DND-41 (cell line): ENCODE results near the gene ARF1.

ENCODE experiments used
- ATAC-seq: fragments of 200-7000 bp; cut with Tn5 transposase; 3 replicates; pipeline ENCODE4 v1.9.1; 2021; ENCODE audit warnings: low read depth; ENCODE audit not compliant: insufficient read depth
- DNase-seq: peaks from one replicate; pipeline ENCODE4 v3.0.0-alpha.2; 2020
- H2AFZ ChIP-seq: 2 replicates; pipeline ENCODE4 v1.6.0; 2012; ENCODE audit warnings: low read depth, low read length
- H3K27ac ChIP-seq: 2 replicates; pipeline ENCODE4 v1.5.1; 2012; ENCODE audit warnings: low read length, inconsistent platforms
- H3K27me3 ChIP-seq: fragments of 200-600 bp; sonication (generic); 2 replicates; pipeline ENCODE4 v1.6.0; 2012; ENCODE audit warnings: low read length, mild to moderate bottlenecking, inconsistent platforms; ENCODE audit not compliant: insufficient read depth, poor library complexity
- H3K36me3 ChIP-seq: 2 replicates; pipeline ENCODE4 v1.5.1; 2012; ENCODE audit warnings: low read length, inconsistent platforms; ENCODE audit not compliant: insufficient read depth
- H3K4me1 ChIP-seq: 2 replicates; pipeline ENCODE4 v1.5.1; 2012; ENCODE audit warnings: mild to moderate bottlenecking, low read length; ENCODE audit not compliant: insufficient read depth
- H3K4me2 ChIP-seq: 2 replicates; pipeline ENCODE4 v1.6.0; 2012; ENCODE audit warnings: mild to moderate bottlenecking, moderate library complexity, low read length, inconsistent platforms; ENCODE audit not compliant: insufficient read depth
- H3K4me3 ChIP-seq, 2 experiments: fragments of 200-600 bp in 1 of 2; shearing (Covaris generic) in 1 of 2; 2 replicates each; pipeline ENCODE4 v1.5.1; 2012 to 2016; ENCODE audit warnings: inconsistent platforms in 2 of 2, low read length in 2 of 2, mild to moderate bottlenecking in 2 of 2, low read depth in 1 of 2, moderate library complexity in 1 of 2
- H3K79me2 ChIP-seq: 2 replicates; pipeline ENCODE4 v1.6.0; 2012; ENCODE audit warnings: low read length, inconsistent platforms; ENCODE audit not compliant: insufficient read depth
- H3K9ac ChIP-seq: 2 replicates; pipeline ENCODE4 v1.6.0; 2012; ENCODE audit warnings: low read depth, mild to moderate bottlenecking, inconsistent platforms, low read length, moderate library complexity
- H3K9me3 ChIP-seq: 2 replicates; pipeline ENCODE4 v1.5.1; 2012; ENCODE audit warnings: low read length, moderate library complexity, mild to moderate bottlenecking, inconsistent platforms; ENCODE audit not compliant: insufficient read depth, severe bottlenecking
- H4K20me1 ChIP-seq: 2 replicates; pipeline ENCODE4 v1.6.0; 2012; ENCODE audit warnings: low read length; ENCODE audit not compliant: insufficient read depth
- EZH2 ChIP-seq: IDR thresholded peaks from 3 replicates; pipeline ENCODE4 v1.6.1; 2012; ENCODE audit warnings: borderline replicate concordance, low read depth, mild to moderate bottlenecking, moderate library complexity, low read length, inconsistent platforms; ENCODE audit not compliant: severe bottlenecking
- TF ChIP-seq, protein P1 (sequence below): IDR thresholded peaks from 2 replicates; pipeline ENCODE4 v1.5.1; 2012; ENCODE audit warnings: borderline replicate concordance, low read length, moderate library complexity, mild to moderate bottlenecking; ENCODE audit not compliant: poor library complexity, severe bottlenecking; ENCODE audit errors: extremely low read depth

ARF1 gene

DNA sequence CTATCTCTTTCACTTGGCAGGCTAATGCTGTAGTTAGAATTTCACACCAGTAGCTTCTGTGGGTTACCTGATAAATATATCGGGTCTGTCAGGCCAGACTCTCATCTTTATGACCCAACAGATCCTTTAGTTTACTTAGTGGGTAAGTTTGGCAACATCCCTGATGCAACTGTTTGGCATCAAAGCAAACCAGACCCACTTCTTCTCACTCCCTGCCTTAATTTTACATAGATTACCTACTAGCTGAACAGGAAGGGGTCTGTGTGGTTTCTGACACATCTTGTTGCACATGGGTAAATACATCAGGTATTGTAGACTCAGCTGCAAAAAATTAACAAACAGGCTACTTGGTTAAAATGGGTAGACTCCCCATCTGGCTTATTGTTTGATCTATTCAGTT lies 54.4 kb downstream of the ARF1 start:
- Histone ChIP-seq H3K4me2 (no peak overlapping the region), H3K27ac (no peak overlapping the region), H3K27me3 (peaks cover 16% of the 10 kb centered on the region), H4K20me1 (peaks cover 17% of the 10 kb centered on the region), H3K9ac (no peak overlapping the region), H2AFZ (no peak overlapping the region), H3K79me2 (peaks cover 18% of the 10 kb centered on the region), H3K9me3 (no peaks in the 10 kb centered on the region), H3K36me3 (peaks cover 17% of the 10 kb centered on the region; the same call in 1 of the 2 replicates), H3K4me3 (no peak overlapping the region), H3K4me1 (peaks cover 18% of the 10 kb centered on the region)
- DNase-seq (no peak), ATAC-seq (no peak)
- TF ChIP-seq EZH2, result no peak
- TF ChIP-seq, protein P1, sequence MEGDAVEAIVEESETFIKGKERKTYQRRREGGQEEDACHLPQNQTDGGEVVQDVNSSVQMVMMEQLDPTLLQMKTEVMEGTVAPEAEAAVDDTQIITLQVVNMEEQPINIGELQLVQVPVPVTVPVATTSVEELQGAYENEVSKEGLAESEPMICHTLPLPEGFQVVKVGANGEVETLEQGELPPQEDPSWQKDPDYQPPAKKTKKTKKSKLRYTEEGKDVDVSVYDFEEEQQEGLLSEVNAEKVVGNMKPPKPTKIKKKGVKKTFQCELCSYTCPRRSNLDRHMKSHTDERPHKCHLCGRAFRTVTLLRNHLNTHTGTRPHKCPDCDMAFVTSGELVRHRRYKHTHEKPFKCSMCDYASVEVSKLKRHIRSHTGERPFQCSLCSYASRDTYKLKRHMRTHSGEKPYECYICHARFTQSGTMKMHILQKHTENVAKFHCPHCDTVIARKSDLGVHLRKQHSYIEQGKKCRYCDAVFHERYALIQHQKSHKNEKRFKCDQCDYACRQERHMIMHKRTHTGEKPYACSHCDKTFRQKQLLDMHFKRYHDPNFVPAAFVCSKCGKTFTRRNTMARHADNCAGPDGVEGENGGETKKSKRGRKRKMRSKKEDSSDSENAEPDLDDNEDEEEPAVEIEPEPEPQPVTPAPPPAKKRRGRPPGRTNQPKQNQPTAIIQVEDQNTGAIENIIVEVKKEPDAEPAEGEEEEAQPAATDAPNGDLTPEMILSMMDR, result no peak

DNA sequence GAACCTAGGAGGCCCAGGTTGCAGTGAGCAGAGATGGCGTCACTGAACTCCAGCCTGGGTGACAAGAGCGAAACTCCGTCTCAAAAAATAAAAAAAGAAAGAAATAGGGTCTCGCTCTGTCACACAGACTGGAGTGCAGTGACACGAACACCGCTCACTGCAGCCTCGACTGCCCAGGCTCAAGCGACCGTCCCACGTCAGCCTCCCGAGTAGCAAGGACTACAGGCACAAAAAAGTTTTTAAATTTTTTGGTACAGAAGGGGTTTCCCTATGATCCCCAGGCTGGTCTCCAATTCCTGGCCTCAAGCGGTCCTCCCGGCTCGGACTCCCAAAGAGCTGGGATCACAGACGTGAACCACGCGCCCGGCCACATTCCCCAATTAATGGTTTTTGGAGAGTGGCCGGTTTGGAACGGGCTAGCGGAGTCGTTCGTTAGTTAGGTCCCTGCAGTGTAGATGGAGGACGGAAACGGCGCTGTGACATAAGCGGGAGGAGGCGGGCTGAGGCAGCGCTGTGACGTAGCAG lies 57.0 kb downstream of the ARF1 start:
- Histone ChIP-seq H3K4me2 (peak overlapping the region; percentile 95), H3K79me2 (peaks cover 44% of the 10 kb centered on the region), H3K27ac (peak overlapping the region; percentile 81), H3K36me3 (peaks cover 37% of the 10 kb centered on the region; the same call in 1 of the 2 replicates), H3K4me3 (peak overlapping the region; percentile 29 to 99), H3K27me3 (peaks cover 16% of the 10 kb centered on the region), H2AFZ (peak overlapping the region; percentile 83), H3K9ac (peak overlapping the region; percentile 61), H4K20me1 (peaks cover 42% of the 10 kb centered on the region), H3K4me1 (peaks cover 44% of the 10 kb centered on the region), H3K9me3 (no peaks in the 10 kb centered on the region)
- TF ChIP-seq EZH2, result no peak
- TF ChIP-seq, protein P1, result no peak
- DNase-seq (no peak), ATAC-seq (no peak)

DNA sequence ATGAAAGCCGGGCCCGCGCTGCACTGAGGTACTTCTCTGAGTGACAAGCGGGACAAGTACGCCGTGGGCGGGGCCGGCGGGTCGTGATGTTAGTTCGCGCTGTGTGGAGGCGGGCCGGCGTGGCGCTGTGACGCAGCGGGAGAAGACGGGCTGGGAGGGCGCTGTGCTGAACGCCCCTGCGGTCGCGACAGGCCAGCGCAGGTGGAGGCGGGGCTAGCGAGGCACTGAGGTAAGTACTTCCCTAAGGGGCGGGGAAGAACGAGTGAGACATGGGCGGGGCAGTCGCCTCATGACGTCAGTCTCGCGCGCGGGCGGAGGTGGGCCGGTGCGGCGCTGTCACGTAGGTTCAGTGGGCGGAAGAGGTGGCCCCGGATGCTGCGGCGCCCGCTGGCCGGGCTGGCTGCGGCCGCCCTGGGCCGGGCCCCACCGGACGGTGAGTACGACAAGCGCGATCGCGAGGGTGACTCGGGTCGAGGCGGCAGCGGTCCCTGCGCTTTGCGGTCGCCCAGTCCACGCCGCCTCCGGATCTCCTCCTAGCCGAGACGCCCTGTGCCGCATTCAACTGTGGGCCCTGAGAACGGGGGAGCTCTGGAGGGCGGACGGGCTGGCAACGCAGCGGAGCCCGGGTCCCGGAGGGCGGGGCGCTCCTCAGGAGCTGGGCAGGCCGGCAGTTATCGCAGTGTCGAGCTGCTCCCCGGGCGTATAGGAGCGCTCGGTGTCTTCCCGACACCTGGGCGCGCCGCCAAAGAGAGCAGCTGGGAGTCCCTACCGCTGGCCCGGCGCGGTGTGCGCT lies 57.6 kb downstream of the ARF1 start, which contains the start of gene GUK1:
TSS of gene GUK1 (plus strand) at position 349 of the 793 bp plus-strand sequence. CDS start at position 373, 24 bp downstream.
- H3K36me3 ChIP-seq, result peaks cover 43% of the 10 kb centered on the region
- H3K27me3 ChIP-seq, result peaks cover 13% of the 10 kb centered on the region
- DNase-seq (peak; percentile 100), ATAC-seq (peak; percentile 83)
- H3K4me2 ChIP-seq, result peak within 1 kb of the TSS; percentile 95
- peaks cover 51% of the 10 kb centered on the region for H3K79me2 ChIP-seq
- TF ChIP-seq, protein P1, result no peak
- TF ChIP-seq EZH2, result no peak
- H3K4me1 ChIP-seq, result peaks cover 45% of the 10 kb centered on the region
- H4K20me1 ChIP-seq, result peaks cover 49% of the 10 kb centered on the region
- peak within 1 kb of the TSS; percentile 88 for H3K27ac ChIP-seq
- H3K9me3 ChIP-seq, result no peaks in the 10 kb centered on the region
- H3K4me3 ChIP-seq, result peak within 1 kb of the TSS; percentile 99
- H3K9ac ChIP-seq, result peak within 1 kb of the TSS; percentile 92
- peak within 1 kb of the TSS; percentile 89 for H2AFZ ChIP-seq
